SK-N-SH treated with all-trans-retinoic acid at 6 μM for 48 hours (cell line): ENCODE results near the gene ING1.

Experiments
- ATAC-seq: fragments of 200-7000 bp; cut with Tn5 transposase; 3 replicates; pipeline ENCODE4 v1.9.1; 2020; ENCODE audit warnings: mild to moderate bottlenecking, moderate library complexity
- ARNTL ChIP-seq: fragments of 450-650 bp; formaldehyde crosslinking; IDR thresholded peaks from 2 replicates; pipeline ENCODE4 v1.5.0; 2020; ENCODE audit warnings: low read depth, mild to moderate bottlenecking, moderate library complexity, borderline replicate concordance
- CREB5 ChIP-seq: fragments of 250-450 bp; sonication (Bioruptor Pico); IDR thresholded peaks from 2 replicates; pipeline ENCODE4 v1.5.1; 2020; ENCODE audit warnings: low read depth, mild to moderate bottlenecking, moderate library complexity
- CSDC2 ChIP-seq: fragments of 250-450 bp; sonication (Bioruptor Pico); IDR thresholded peaks from 2 replicates; pipeline ENCODE4 v1.5.0; 2020; ENCODE audit warnings: mild to moderate bottlenecking, moderate library complexity
- CSRNP3 ChIP-seq: fragments of 250-450 bp; sonication (Bioruptor Pico); IDR thresholded peaks from 2 replicates; pipeline ENCODE4 v1.5.1; 2021; ENCODE audit warnings: mild to moderate bottlenecking, moderate library complexity
- ESRRG ChIP-seq: fragments of 250-450 bp; sonication (Bioruptor Pico); IDR thresholded peaks from 2 replicates; pipeline ENCODE4 v1.6.1; 2021; ENCODE audit warnings: mild to moderate bottlenecking
- GLIS3 ChIP-seq: fragments of 250-450 bp; sonication (Bioruptor Pico); IDR thresholded peaks from 2 replicates; pipeline ENCODE4 v1.5.0; 2020; ENCODE audit warnings: mild to moderate bottlenecking, moderate library complexity
- ISL1 ChIP-seq: fragments of 250-450 bp; sonication (Bioruptor Pico); IDR thresholded peaks from 2 replicates; pipeline ENCODE4 v2.1.2; 2022; ENCODE audit warnings: mild to moderate bottlenecking, moderate library complexity
- OSR1 ChIP-seq: fragments of 250-450 bp; sonication (Bioruptor Pico); IDR thresholded peaks from 2 replicates; pipeline ENCODE4 v1.8.0; 2022; ENCODE audit warnings: moderate library complexity, mild to moderate bottlenecking, inconsistent platforms
- PATZ1 ChIP-seq: fragments of 250-450 bp; sonication (Bioruptor Pico); IDR thresholded peaks from 2 replicates; pipeline ENCODE4 v1.8.0; 2020; ENCODE audit warnings: mild to moderate bottlenecking, moderate library complexity, borderline replicate concordance
- POU6F1 ChIP-seq: fragments of 250-450 bp; sonication (Bioruptor Pico); IDR thresholded peaks from 2 replicates; pipeline ENCODE4 v1.8.0; 2021; ENCODE audit warnings: low read depth, mild to moderate bottlenecking, moderate library complexity, borderline replicate concordance
- PPARA ChIP-seq: fragments of 250-450 bp; sonication (Bioruptor Pico); IDR thresholded peaks from 2 replicates; pipeline ENCODE4 v1.5.0; 2020; ENCODE audit warnings: mild to moderate bottlenecking, borderline replicate concordance
- RARB ChIP-seq: fragments of 250-450 bp; sonication (Bioruptor Pico); IDR thresholded peaks from 2 replicates; pipeline ENCODE4 v1.8.0; 2021; ENCODE audit warnings: mild to moderate bottlenecking, moderate library complexity
- SNAI2 ChIP-seq: fragments of 250-450 bp; sonication (Bioruptor Pico); IDR thresholded peaks from 2 replicates; pipeline ENCODE4 v1.5.0; 2020; ENCODE audit warnings: mild to moderate bottlenecking, moderate library complexity
- TCF4 ChIP-seq: fragments of 250-450 bp; sonication (Bioruptor Pico); IDR thresholded peaks from 2 replicates; pipeline ENCODE4 v1.8.0; 2021; ENCODE audit warnings: mild to moderate bottlenecking, moderate library complexity, borderline replicate concordance
- TOX ChIP-seq: fragments of 250-450 bp; sonication (Bioruptor Pico); IDR thresholded peaks from 2 replicates; pipeline ENCODE4 v1.8.0; 2021; ENCODE audit warnings: mild to moderate bottlenecking, moderate library complexity, borderline replicate concordance
- TSHZ2 ChIP-seq: fragments of 250-450 bp; sonication (Bioruptor Pico); IDR thresholded peaks from 2 replicates; pipeline ENCODE4 v1.5.0; 2020; ENCODE audit warnings: mild to moderate bottlenecking, moderate library complexity
- ZC3H10 ChIP-seq: fragments of 250-450 bp; sonication (Bioruptor Pico); IDR thresholded peaks from 2 replicates; pipeline ENCODE4 v1.5.1; 2021; ENCODE audit warnings: mild to moderate bottlenecking, moderate library complexity
- ZFP3 ChIP-seq: fragments of 250-450 bp; sonication (Bioruptor Pico); IDR thresholded peaks from 2 replicates; pipeline ENCODE4 v1.5.0; 2020; ENCODE audit warnings: mild to moderate bottlenecking, moderate library complexity
- ZFP30 ChIP-seq: fragments of 450-650 bp; formaldehyde crosslinking; IDR thresholded peaks from 2 replicates; pipeline ENCODE4 v1.5.0; 2022; ENCODE audit warnings: mild to moderate bottlenecking, moderate library complexity
- ZNF565 ChIP-seq: fragments of 450-650 bp; formaldehyde crosslinking; conservative IDR thresholded peaks from 2 replicates; pipeline ENCODE4 v1.5.0; 2020; ENCODE audit warnings: low read depth, mild to moderate bottlenecking, moderate library complexity
- ZNF70 ChIP-seq: fragments of 450-650 bp; formaldehyde crosslinking; IDR thresholded peaks from 2 replicates; pipeline ENCODE4 v1.5.0; 2020; ENCODE audit warnings: mild to moderate bottlenecking, moderate library complexity
- ZNF8 ChIP-seq: fragments of 450-650 bp; formaldehyde crosslinking; IDR thresholded peaks from 2 replicates; pipeline ENCODE4 v1.5.0; 2020; ENCODE audit warnings: mild to moderate bottlenecking, moderate library complexity

Gene ING1

GRCh38 chr13:110682746-110683145, 30.8 kb upstream of the ING1 start (continued):
- TF ChIP-seq POU6F1 (CRISPR knock-in tag) (no peak), CREB5 (CRISPR knock-in tag) (no peak), OSR1 (CRISPR knock-in tag) (no peak)

- peak; percentile 79 for ATAC-seq
- TF ChIP-seq ZC3H10 (CRISPR knock-in tag) = no peak
- TF ChIP-seq TOX = no peak
- TF ChIP-seq ZFP30 (CRISPR knock-in tag) = no peak
- no peak for TF ChIP-seq POU6F1 (CRISPR knock-in tag)
- TF ChIP-seq RARB (CRISPR knock-in tag) = no peak
- no peak for TF ChIP-seq TCF4 (CRISPR knock-in tag)
- TF ChIP-seq TSHZ2 (CRISPR knock-in tag) = no peak
- no peak for TF ChIP-seq ZNF565 (CRISPR knock-in tag)
- no peak for TF ChIP-seq ZFP3 (CRISPR knock-in tag)
- no peak for TF ChIP-seq SNAI2 (CRISPR knock-in tag)
- TF ChIP-seq OSR1 (CRISPR knock-in tag) = no peak
- TF ChIP-seq PPARA = no peak
- no peak for TF ChIP-seq ISL1 (CRISPR knock-in tag)
- no peak for TF ChIP-seq CREB5 (CRISPR knock-in tag)
- no peak for TF ChIP-seq CSDC2 (CRISPR knock-in tag)
- TF ChIP-seq ESRRG (CRISPR knock-in tag) = no peak
- TF ChIP-seq CSRNP3 = no peak
- no peak for TF ChIP-seq GLIS3 (CRISPR knock-in tag)
Observed at GRCh38 chr13:110683203-110683883, 30.2 kb upstream of the ING1 start.

GRCh38 chr13:110683921-110684320, 29.6 kb upstream of the ING1 start:
- ATAC-seq = no peak
- TF ChIP-seq ZNF565 (CRISPR knock-in tag) (no peak), ZNF8 (no peak), SNAI2 (CRISPR knock-in tag) (no peak), PATZ1 (CRISPR knock-in tag) (no peak), ZFP3 (CRISPR knock-in tag) (no peak), OSR1 (CRISPR knock-in tag) (no peak), ARNTL (CRISPR knock-in tag) (no peak), PPARA (no peak), ZNF70 (CRISPR knock-in tag) (no peak), CSDC2 (CRISPR knock-in tag) (no peak), TCF4 (CRISPR knock-in tag) (no peak), ESRRG (CRISPR knock-in tag) (no peak), RARB (CRISPR knock-in tag) (no peak)
- TF ChIP-seq, all 23 proteins: peak for 0
